Suprapubic skin (tissue), 4 donors: ENCODE results near the gene RERE.

Experiments
- EP300 ChIP-seq: sonication (generic); formaldehyde crosslinking; IDR thresholded peaks from one replicate; pipeline ENCODE4 v1.6.1; 2017; ENCODE audit warnings: antibody characterized with exemption
- POLR2A ChIP-seq, 2 donors: fragments of 450-650 bp; IDR thresholded peaks; one replicate each; pipeline ENCODE4 v1.6.1; 2017; ENCODE audit warnings: antibody characterized with exemption in 2 of 2, mild to moderate bottlenecking in 2 of 2, moderate library complexity in 2 of 2
- POLR2AphosphoS5 ChIP-seq, 3 donors: sonication (generic); formaldehyde crosslinking; IDR thresholded peaks; one replicate each; pipeline ENCODE4 v1.6.1; 2017; ENCODE audit warnings: antibody characterized with exemption in 3 of 3
- TF ChIP-seq, protein P1 (sequence below), 2 donors: fragments of 200-600 bp in 1 of 2; fragments of 450-650 bp in 1 of 2; sonication (generic) in 1 of 2; IDR thresholded peaks; one replicate each; pipeline ENCODE4 v1.5.1; 2016 to 2019; ENCODE audit warnings: antibody characterized with exemption in 2 of 2, mild to moderate bottlenecking in 1 of 2, moderate library complexity in 1 of 2

DNA sequence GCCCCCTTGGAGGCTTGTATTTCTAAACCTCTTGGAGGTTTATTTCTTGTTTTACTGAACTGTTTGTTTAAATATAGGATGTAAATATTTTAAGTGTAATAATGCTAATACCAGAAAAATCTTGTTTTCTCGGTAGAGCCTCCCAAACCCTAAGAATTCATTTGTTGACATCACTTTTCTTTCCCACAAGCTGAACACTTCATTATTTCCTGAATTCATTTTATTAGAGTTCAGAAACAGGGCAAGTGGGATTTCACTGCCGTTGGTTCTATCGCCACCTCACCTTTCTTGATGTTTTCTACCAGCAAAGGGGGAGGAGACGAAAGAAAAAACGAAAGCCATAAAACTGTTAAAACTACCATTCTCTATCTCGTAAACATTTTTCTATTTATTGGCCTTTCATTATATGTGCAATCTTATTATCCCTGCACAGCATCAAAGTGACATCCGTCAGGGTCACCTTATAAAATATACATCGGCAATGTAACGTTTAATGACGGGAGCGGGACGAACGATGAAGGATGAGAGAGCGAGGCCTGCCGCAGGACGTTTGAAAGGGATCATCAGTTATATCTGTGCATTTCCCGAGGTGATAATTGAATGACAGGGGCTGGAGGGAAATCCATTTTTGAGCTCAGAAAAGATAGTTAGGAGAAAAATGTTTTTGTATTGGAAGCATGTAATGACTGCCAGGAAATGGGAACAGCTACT lies 440.0 kb downstream of the RERE start:
- TF ChIP-seq POLR2A (IDR thresholded peaks at IDR 0.05): no peak
- TF ChIP-seq, protein P1, sequence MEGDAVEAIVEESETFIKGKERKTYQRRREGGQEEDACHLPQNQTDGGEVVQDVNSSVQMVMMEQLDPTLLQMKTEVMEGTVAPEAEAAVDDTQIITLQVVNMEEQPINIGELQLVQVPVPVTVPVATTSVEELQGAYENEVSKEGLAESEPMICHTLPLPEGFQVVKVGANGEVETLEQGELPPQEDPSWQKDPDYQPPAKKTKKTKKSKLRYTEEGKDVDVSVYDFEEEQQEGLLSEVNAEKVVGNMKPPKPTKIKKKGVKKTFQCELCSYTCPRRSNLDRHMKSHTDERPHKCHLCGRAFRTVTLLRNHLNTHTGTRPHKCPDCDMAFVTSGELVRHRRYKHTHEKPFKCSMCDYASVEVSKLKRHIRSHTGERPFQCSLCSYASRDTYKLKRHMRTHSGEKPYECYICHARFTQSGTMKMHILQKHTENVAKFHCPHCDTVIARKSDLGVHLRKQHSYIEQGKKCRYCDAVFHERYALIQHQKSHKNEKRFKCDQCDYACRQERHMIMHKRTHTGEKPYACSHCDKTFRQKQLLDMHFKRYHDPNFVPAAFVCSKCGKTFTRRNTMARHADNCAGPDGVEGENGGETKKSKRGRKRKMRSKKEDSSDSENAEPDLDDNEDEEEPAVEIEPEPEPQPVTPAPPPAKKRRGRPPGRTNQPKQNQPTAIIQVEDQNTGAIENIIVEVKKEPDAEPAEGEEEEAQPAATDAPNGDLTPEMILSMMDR (IDR thresholded peaks at IDR 0.05): no peak
- no peak for TF ChIP-seq POLR2AphosphoS5 (IDR thresholded peaks at IDR 0.05)
- no peak for TF ChIP-seq EP300
